Upper lobe of left lung (tissue), 4 donors: Measurements from ENCODE around the gene PTDSS2.

ENCODE experiments used
- POLR2A ChIP-seq, 4 donors: fragments of 450-650 bp; IDR thresholded peaks; one replicate each; pipeline ENCODE4 v1.5.1; 2016 to 2017; ENCODE audit warnings: antibody characterized with exemption in 4 of 4, mild to moderate bottlenecking in 2 of 4
- POLR2AphosphoS5 ChIP-seq, 2 donors: sonication (generic); formaldehyde crosslinking; IDR thresholded peaks; one replicate each; pipeline ENCODE4 v1.5.1; 2017; ENCODE audit warnings: antibody characterized with exemption in 2 of 2
- TF ChIP-seq, protein P1 (sequence below), 6 experiments: fragments of 450-650 bp in 4 of 6; fragments of 200-600 bp in 2 of 6; sonication (generic) in 2 of 6; IDR thresholded peaks; one replicate each; pipeline ENCODE4 v1.5.1; 2016 to 2019; ENCODE audit warnings: antibody characterized with exemption in 6 of 6

DNA sequence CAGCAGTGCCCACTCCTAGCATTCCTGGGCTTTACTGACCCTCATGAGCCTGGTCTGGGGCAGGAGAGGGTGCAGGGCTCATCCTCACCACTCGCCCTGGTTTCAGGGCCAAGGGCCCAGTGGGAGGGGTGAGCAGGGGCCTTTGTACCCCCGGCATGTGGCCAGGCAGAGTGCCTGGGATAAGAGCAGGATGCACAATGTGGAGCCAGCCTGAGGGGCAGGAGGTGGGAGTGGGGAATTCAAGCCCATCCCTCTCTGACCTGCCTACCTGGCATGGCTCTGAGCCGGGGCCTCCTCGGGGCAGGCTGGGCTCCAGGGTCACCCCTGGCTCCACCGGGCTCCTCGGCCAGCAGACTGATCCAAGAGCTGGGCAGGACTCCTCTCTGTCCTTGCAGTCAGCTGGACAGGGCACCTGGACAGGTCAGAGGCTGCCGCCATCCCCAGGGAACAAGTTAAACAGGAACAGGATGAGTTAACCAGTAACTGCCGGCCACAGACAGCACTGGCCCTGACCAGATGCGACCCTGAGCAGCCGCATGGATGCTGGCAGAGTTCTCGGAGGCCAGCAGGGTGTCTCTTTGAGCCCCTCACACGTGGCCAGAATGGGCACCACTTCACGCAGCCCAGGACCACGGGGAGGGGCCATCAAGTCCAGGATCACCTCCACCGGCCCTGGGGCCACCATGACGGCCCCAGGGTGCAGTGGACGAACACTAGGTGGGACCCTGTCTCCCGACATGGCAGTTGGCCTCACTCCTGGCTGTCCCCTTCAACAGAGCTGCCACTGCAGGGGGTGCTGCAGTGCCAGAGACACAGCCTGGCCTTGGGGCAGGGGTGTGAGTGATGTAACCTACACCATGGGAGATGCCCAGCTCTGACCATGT, 40.2 kb upstream of the PTDSS2 start:
- TF ChIP-seq, protein P1, sequence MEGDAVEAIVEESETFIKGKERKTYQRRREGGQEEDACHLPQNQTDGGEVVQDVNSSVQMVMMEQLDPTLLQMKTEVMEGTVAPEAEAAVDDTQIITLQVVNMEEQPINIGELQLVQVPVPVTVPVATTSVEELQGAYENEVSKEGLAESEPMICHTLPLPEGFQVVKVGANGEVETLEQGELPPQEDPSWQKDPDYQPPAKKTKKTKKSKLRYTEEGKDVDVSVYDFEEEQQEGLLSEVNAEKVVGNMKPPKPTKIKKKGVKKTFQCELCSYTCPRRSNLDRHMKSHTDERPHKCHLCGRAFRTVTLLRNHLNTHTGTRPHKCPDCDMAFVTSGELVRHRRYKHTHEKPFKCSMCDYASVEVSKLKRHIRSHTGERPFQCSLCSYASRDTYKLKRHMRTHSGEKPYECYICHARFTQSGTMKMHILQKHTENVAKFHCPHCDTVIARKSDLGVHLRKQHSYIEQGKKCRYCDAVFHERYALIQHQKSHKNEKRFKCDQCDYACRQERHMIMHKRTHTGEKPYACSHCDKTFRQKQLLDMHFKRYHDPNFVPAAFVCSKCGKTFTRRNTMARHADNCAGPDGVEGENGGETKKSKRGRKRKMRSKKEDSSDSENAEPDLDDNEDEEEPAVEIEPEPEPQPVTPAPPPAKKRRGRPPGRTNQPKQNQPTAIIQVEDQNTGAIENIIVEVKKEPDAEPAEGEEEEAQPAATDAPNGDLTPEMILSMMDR (IDR thresholded peaks at IDR 0.05), result no peak
- TF ChIP-seq POLR2AphosphoS5 (IDR thresholded peaks at IDR 0.05) (no peak), POLR2A (IDR thresholded peaks at IDR 0.05) (no peak)
